ENCODE results near the gene TTBK1. TPM values are rescaled to one million over a fixed set of nuclear protein-coding genes. Genes with fewer than 3 reads are reported as not detected.

The TTBK1 gene
- total RNA-seq, 1 experiment from 2014 or later: 0.68 TPM

GRCh38 chr6:43216200-43216599 is 27.1 kb upstream of the TTBK1 start:
- Mint-ChIP-seq H3K36me3 (no peaks in the 10 kb centered on the region), H3K4me1 (peaks cover 5% of the 10 kb centered on the region; the same call in 1 of the 2 replicates), H3K27me3 (ENCODE audit: low read depth) (no peaks in the 10 kb centered on the region), H3K27ac (no peak overlapping the region), H3K9me3 (no peaks in the 10 kb centered on the region), H3K4me3 (no peak overlapping the region)
- ATAC-seq (no peak), DNase-seq (ENCODE audit: low spot score) (no peak)
- TF ChIP-seq ZNF396 (CRISPR knock-in tag; IDR thresholded peaks at IDR 0.05; ENCODE audit: borderline replicate concordance) (no peak), MYBL2 (CRISPR knock-in tag; IDR thresholded peaks at IDR 0.05) (no peak), NR1H2 (CRISPR knock-in tag; IDR thresholded peaks at IDR 0.05) (no peak), E2F4 (CRISPR knock-in tag; IDR thresholded peaks at IDR 0.05; ENCODE audit: borderline replicate concordance, low read depth) (no peak), JAZF1 (CRISPR knock-in tag; IDR thresholded peaks at IDR 0.05) (no peak), CDX4 (CRISPR knock-in tag; IDR thresholded peaks at IDR 0.05; ENCODE audit: borderline replicate concordance) (no peak), PRRX2 (CRISPR knock-in tag; IDR thresholded peaks at IDR 0.05) (no peak), NFYB (CRISPR knock-in tag; conservative IDR thresholded peaks at IDR 0.05; ENCODE audit: low read depth) (no peak), JUN (CRISPR knock-in tag; IDR thresholded peaks at IDR 0.05) (no peak)
- ChIA-PET POLR2A (interaction anchor here (0.6 kb wide), 1 partner anchor 47 kb away, joined by 6 read pairs; no protein-coding TSS in a partner anchor), CTCF (interaction anchor here (3.4 kb wide), 1 partner anchor 13 kb away, joined by 18 read pairs; the partner anchor contains the start of gene DNPH1)

DNA sequence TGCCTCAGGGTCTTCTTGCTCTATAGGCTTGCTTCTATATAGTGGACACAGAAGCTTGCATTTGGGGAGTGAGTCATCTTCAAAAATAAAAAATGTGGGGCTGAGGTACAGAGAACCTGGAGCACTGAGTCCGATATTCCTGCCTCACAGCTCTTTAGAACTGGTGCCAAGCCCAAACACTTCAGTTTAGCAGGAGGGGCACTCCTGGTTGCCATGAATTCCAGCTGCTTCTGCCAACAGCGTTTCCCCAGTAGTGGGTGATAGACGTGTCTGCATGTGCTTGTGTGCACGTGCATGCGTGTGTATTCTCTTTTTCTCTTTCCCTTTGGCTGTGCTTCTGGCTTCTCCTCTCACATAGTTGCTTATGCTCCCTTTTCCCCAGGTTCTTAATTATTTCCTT is 25.9 kb upstream of the TTBK1 start:
- Mint-ChIP-seq H3K27me3 (ENCODE audit: low read depth) (no peaks in the 10 kb centered on the region), H3K4me1 (peaks cover 3% of the 10 kb centered on the region; the same call in 1 of the 2 replicates), H3K4me3 (no peak overlapping the region), H3K36me3 (no peaks in the 10 kb centered on the region), H3K9me3 (no peaks in the 10 kb centered on the region), H3K27ac (no peak overlapping the region)
- TF ChIP-seq TP53 (CRISPR knock-in tag; IDR thresholded peaks at IDR 0.05): no peak
- TF ChIP-seq, protein P1, sequence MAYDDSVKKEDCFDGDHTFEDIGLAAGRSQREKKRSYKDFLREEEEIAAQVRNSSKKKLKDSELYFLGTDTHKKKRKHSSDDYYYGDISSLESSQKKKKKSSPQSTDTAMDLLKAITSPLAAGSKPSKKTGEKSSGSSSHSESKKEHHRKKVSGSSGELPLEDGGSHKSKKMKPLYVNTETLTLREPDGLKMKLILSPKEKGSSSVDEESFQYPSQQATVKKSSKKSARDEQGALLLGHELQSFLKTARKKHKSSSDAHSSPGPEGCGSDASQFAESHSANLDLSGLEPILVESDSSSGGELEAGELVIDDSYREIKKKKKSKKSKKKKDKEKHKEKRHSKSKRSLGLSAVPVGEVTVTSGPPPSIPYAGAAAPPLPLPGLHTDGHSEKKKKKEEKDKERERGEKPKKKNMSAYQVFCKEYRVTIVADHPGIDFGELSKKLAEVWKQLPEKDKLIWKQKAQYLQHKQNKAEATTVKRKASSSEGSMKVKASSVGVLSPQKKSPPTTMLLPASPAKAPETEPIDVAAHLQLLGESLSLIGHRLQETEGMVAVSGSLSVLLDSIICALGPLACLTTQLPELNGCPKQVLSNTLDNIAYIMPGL (CRISPR knock-in tag; IDR thresholded peaks at IDR 0.05): no peak
- DNase-seq (ENCODE audit: low spot score): no peak
- POLR2A ChIA-PET: no interaction called here
- no peak for ATAC-seq
- CTCF ChIA-PET: interaction anchor here (1.1 to 3.4 kb wide), 2 partner anchors 11 to 70 kb away, joined by 4 to 18 read pairs; partner anchors contain the start of gene DNPH1

DNA sequence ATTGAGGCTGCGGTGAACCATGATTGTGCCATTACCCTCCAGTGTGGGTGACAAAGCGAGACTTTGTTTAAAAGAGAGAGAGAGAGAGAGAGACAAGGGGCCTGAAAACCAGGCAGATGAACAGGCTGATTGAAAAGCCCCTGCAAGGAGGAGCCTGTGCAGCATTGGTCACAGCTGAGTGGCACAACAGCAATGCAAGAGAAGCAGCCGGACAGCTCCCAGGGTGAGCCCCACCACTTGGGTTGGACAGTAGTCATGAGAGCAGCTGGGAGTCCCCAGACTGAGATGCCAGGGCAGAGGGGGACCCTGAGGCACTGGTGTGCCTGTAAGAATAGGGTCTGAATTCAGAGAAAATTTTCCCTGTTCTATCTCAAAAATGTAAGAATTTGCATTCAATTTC is 24.2 kb upstream of the TTBK1 start:
- H3K9me3 Mint-ChIP-seq: no peaks in the 10 kb centered on the region
- no peak for ATAC-seq
- H3K36me3 Mint-ChIP-seq: no peaks in the 10 kb centered on the region
- no peak overlapping the region for H3K27ac Mint-ChIP-seq
- ChIA-PET CTCF (interaction anchor here (3.4 kb wide), 1 partner anchor 10 kb away, joined by 18 read pairs; the partner anchor contains the start of gene DNPH1), POLR2A (no interaction called here)
- no peak overlapping the region for H3K4me3 Mint-ChIP-seq
- peaks cover 5% of the 10 kb centered on the region; the same call in 1 of the 2 replicates for H3K4me1 Mint-ChIP-seq
- no peaks in the 10 kb centered on the region for H3K27me3 Mint-ChIP-seq (ENCODE audit: low read depth)
- no peak for TF ChIP-seq PRRX2 (CRISPR knock-in tag; IDR thresholded peaks at IDR 0.05)
- DNase-seq (ENCODE audit: low spot score): no peak

GRCh38 chr6:43219814-43220213 is 23.5 kb upstream of the TTBK1 start:
- no peak for TF ChIP-seq SMAD4 (CRISPR knock-in tag; IDR thresholded peaks at IDR 0.05)
- TF ChIP-seq ZNF219 (CRISPR knock-in tag; IDR thresholded peaks at IDR 0.05; ENCODE audit: borderline replicate concordance): no peak
- TF ChIP-seq, protein P2, sequence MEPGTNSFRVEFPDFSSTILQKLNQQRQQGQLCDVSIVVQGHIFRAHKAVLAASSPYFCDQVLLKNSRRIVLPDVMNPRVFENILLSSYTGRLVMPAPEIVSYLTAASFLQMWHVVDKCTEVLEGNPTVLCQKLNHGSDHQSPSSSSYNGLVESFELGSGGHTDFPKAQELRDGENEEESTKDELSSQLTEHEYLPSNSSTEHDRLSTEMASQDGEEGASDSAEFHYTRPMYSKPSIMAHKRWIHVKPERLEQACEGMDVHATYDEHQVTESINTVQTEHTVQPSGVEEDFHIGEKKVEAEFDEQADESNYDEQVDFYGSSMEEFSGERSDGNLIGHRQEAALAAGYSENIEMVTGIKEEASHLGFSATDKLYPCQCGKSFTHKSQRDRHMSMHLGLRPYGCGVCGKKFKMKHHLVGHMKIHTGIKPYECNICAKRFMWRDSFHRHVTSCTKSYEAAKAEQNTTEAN (CRISPR knock-in tag; IDR thresholded peaks at IDR 0.05): no peak
- no peak for TF ChIP-seq NR2C2 (CRISPR knock-in tag; IDR thresholded peaks at IDR 0.05)
- TF ChIP-seq HMGA2 (CRISPR knock-in tag; IDR thresholded peaks at IDR 0.05): no peak
- TF ChIP-seq NR3C1 (CRISPR knock-in tag; conservative IDR thresholded peaks at IDR 0.05; ENCODE audit: low read depth): no peak
- no peak for TF ChIP-seq IRF2 (CRISPR knock-in tag; IDR thresholded peaks at IDR 0.05; ENCODE audit: borderline replicate concordance, low read depth)
- TF ChIP-seq, protein P3, sequence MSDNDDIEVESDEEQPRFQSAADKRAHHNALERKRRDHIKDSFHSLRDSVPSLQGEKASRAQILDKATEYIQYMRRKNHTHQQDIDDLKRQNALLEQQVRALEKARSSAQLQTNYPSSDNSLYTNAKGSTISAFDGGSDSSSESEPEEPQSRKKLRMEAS (CRISPR knock-in tag; IDR thresholded peaks at IDR 0.05): no peak
- no peak for TF ChIP-seq ZNF317 (CRISPR knock-in tag; IDR thresholded peaks at IDR 0.05; ENCODE audit: borderline replicate concordance, low read depth)
- no peak for TF ChIP-seq RELA (CRISPR knock-in tag; IDR thresholded peaks at IDR 0.05; ENCODE audit: borderline replicate concordance)
- no peak for TF ChIP-seq ELF4 (CRISPR knock-in tag; IDR thresholded peaks at IDR 0.05; ENCODE audit: low read depth)
- no peak for ATAC-seq
- no peak overlapping the region for H3K4me3 Mint-ChIP-seq
- no peaks in the 10 kb centered on the region for H3K9me3 Mint-ChIP-seq
- no peak for DNase-seq (ENCODE audit: low spot score)
- H3K4me1 Mint-ChIP-seq: peaks cover 9% of the 10 kb centered on the region; the same call in 1 of the 2 replicates
- H3K27ac Mint-ChIP-seq: no peak overlapping the region
- H3K27me3 Mint-ChIP-seq (ENCODE audit: low read depth): no peaks in the 10 kb centered on the region
- no peaks in the 10 kb centered on the region for H3K36me3 Mint-ChIP-seq
- ChIA-PET POLR2A (interaction anchor here (0.6 kb wide), 1 partner anchor 110 kb away, joined by 3 read pairs; no protein-coding TSS in a partner anchor), CTCF (interaction anchor here (1.5 to 2.0 kb wide), 2 partner anchors 9 to 27 kb away, joined by 3 to 22 read pairs; partner anchors contain the start of gene DNPH1)

All from WTC11 (cell line).